ENCODE measurements around the gene RAC3. TPM values are rescaled to one million over a fixed set of nuclear protein-coding genes. Genes with fewer than 3 reads are reported as not detected.

The RAC3 gene
- total RNA-seq, 1 donor from 2014 or later = 0.49 TPM

DNA sequence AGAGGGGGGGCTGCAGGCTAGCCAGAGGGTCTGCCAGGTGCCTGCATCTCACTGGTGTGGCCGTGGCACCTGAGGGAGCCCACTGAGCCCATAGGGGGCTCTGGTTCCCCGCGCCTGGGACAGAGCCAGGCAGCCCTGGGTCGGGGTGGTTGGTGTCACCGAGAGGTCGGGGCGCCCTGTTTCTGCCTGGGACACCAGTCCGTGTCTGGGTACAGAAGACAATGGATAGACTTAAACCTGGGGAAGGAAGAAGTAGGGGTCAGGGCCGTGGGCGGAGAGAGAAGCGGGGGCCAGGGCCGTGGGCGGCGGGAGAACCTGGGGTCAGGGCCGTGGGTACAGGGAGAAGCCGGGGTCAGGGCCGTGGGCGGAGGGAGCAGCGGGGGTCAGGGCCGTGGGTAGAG lies 17.1 kb downstream of the RAC3 start:
- Mint-ChIP-seq H3K4me3 (no peak overlapping the region), H3K27me3 (no peaks in the 10 kb centered on the region), H3K4me1 (peaks cover 17% of the 10 kb centered on the region), H3K36me3 (ENCODE audit: low read depth) (peaks cover 15% of the 10 kb centered on the region), H3K27ac (no peak overlapping the region), H3K9me3 (no peaks in the 10 kb centered on the region)
- ATAC-seq (ENCODE audit: low read depth) (no peak), DNase-seq (no peak)
- intact Hi-C loops (cut with micrococcal nuclease) = no loop called here
- ChIA-PET CTCF (no interaction called here), POLR2A (no interaction called here)
- TF ChIP-seq CTCF (IDR thresholded peaks at IDR 0.05) = no peak

- H3K4me1 Mint-ChIP-seq = peaks cover 17% of the 10 kb centered on the region
- CTCF ChIA-PET = interaction anchor here (1.2 kb wide), 1 partner anchor 18 kb away, joined by 3 read pairs; no protein-coding TSS in a partner anchor
- no peak for TF ChIP-seq CTCF (IDR thresholded peaks at IDR 0.05)
- H3K4me3 Mint-ChIP-seq = no peak overlapping the region
- no peaks in the 10 kb centered on the region for H3K27me3 Mint-ChIP-seq
- ATAC-seq (ENCODE audit: low read depth) (no peak), DNase-seq (no peak)
- no peaks in the 10 kb centered on the region for H3K9me3 Mint-ChIP-seq
- intact Hi-C loops (cut with micrococcal nuclease) = no loop called here
- peaks cover 15% of the 10 kb centered on the region for H3K36me3 Mint-ChIP-seq (ENCODE audit: low read depth)
- H3K27ac Mint-ChIP-seq = no peak overlapping the region
- POLR2A ChIA-PET = interaction anchor here (2.0 kb wide), 1 partner anchor 16 kb away, joined by 5 read pairs; no protein-coding TSS in a partner anchor
These were observed 17.6 kb downstream of the RAC3 start for GRCh38 chr17:82049106-82049505.

DNA sequence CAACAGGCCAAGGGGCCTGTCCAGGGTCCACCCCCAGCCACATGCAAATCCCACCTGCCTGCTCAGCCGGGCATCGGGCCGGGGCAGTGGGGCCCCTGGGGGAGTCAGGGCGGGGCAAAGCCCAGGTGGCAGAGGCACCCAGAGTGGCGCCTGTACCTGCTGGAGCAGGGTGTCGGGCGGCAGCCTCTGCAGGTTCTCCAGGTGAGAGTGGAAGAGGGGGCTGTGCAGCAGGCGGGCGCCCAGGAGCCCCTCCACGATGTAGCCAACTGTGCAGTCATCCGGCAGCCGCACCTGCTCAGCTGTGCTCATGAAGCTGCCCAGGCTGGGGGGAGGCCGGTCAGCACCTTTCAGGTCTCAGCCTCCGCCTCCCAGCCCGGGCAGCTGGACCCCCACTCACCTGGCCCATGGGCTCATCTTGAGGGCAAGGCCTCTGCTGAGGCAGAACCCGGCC lies 18.1 kb downstream of the RAC3 start:
- DNase-seq = no peak
- H3K36me3 Mint-ChIP-seq (ENCODE audit: low read depth) = peaks cover 15% of the 10 kb centered on the region
- POLR2A ChIA-PET = interaction anchor here (0.6 to 4.2 kb wide), 3 partner anchors 12 to 294 kb away, joined by 5 to 30 read pairs (median 6); partner anchors contain the start of gene DCXR
- no peak for ATAC-seq (ENCODE audit: low read depth)
- CTCF ChIA-PET = interaction anchor here (1.2 kb wide), 1 partner anchor 19 kb away, joined by 3 read pairs; no protein-coding TSS in a partner anchor
- peaks cover 17% of the 10 kb centered on the region for H3K4me1 Mint-ChIP-seq
- no peaks in the 10 kb centered on the region for H3K27me3 Mint-ChIP-seq
- H3K4me3 Mint-ChIP-seq = no peak overlapping the region
- no peaks in the 10 kb centered on the region for H3K9me3 Mint-ChIP-seq
- TF ChIP-seq CTCF (IDR thresholded peaks at IDR 0.05) = no peak
- no peak overlapping the region for H3K27ac Mint-ChIP-seq
- intact Hi-C loops (cut with micrococcal nuclease) = no loop called here

- Mint-ChIP-seq H3K36me3 (ENCODE audit: low read depth) (peaks cover 21% of the 10 kb centered on the region), H3K4me3 (peak overlapping the region; percentile 83), H3K4me1 (peaks cover 17% of the 10 kb centered on the region), H3K27ac (no peak overlapping the region), H3K9me3 (no peaks in the 10 kb centered on the region), H3K27me3 (no peaks in the 10 kb centered on the region)
- TF ChIP-seq CTCF (IDR thresholded peaks at IDR 0.05) = no peak
- intact Hi-C loops (cut with micrococcal nuclease) = no loop called here
- ATAC-seq (ENCODE audit: low read depth) (no peak), DNase-seq (no peak)
- POLR2A ChIA-PET = interaction anchor here (0.6 to 4.2 kb wide), 4 partner anchors 13 to 294 kb away, joined by 3 to 30 read pairs (median 6); partner anchors contain the start of gene DCXR
- CTCF ChIA-PET = interaction anchor here (1.2 to 1.7 kb wide), 2 partner anchors 13 to 19 kb away, joined by 3 to 4 read pairs; partner anchors contain the start of gene DCXR
These were observed 18.8 kb downstream of the RAC3 start for GRCh38 chr17:82050152-82050760.

Data from activated B cell treated with CpG ODN at 0.5 μM for 24 hours (primary cell).